Measurements from ENCODE around the gene IQSEC1.

DNA sequence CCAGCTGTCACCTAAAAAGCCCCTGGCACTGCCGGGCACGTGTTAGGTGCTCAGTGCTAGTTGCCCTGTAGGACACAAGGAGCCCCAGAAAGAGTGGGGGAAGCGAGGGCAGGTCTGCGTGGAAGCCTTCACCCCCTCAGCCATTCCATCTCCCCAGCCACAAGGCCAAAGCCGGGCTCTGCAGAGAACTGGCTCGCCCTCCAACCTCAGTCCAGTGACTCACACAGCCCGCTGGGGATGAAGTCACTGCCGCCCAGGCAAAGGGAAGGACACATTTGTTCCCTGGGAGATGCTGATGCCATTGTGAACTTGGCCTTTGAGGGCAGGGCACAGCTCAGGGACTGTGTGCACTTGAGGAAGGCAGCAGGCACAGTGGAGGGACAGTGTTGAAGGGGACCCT lies 48.1 kb downstream of the IQSEC1 start:
- no peak for TF ChIP-seq CEBPB (IDR thresholded peaks at IDR 0.05; ENCODE audit: low read depth)
- TF ChIP-seq, protein P1, sequence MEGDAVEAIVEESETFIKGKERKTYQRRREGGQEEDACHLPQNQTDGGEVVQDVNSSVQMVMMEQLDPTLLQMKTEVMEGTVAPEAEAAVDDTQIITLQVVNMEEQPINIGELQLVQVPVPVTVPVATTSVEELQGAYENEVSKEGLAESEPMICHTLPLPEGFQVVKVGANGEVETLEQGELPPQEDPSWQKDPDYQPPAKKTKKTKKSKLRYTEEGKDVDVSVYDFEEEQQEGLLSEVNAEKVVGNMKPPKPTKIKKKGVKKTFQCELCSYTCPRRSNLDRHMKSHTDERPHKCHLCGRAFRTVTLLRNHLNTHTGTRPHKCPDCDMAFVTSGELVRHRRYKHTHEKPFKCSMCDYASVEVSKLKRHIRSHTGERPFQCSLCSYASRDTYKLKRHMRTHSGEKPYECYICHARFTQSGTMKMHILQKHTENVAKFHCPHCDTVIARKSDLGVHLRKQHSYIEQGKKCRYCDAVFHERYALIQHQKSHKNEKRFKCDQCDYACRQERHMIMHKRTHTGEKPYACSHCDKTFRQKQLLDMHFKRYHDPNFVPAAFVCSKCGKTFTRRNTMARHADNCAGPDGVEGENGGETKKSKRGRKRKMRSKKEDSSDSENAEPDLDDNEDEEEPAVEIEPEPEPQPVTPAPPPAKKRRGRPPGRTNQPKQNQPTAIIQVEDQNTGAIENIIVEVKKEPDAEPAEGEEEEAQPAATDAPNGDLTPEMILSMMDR (IDR thresholded peaks at IDR 0.05 in 2 of 3, conservative IDR thresholded peaks at IDR 0.05 in 1 of 3; ENCODE audit: borderline replicate concordance in 1 of 3, insufficient read depth in 1 of 3, low read depth in 2 of 3, low read length in 2 of 3): no peak
- TF ChIP-seq, protein P2, sequence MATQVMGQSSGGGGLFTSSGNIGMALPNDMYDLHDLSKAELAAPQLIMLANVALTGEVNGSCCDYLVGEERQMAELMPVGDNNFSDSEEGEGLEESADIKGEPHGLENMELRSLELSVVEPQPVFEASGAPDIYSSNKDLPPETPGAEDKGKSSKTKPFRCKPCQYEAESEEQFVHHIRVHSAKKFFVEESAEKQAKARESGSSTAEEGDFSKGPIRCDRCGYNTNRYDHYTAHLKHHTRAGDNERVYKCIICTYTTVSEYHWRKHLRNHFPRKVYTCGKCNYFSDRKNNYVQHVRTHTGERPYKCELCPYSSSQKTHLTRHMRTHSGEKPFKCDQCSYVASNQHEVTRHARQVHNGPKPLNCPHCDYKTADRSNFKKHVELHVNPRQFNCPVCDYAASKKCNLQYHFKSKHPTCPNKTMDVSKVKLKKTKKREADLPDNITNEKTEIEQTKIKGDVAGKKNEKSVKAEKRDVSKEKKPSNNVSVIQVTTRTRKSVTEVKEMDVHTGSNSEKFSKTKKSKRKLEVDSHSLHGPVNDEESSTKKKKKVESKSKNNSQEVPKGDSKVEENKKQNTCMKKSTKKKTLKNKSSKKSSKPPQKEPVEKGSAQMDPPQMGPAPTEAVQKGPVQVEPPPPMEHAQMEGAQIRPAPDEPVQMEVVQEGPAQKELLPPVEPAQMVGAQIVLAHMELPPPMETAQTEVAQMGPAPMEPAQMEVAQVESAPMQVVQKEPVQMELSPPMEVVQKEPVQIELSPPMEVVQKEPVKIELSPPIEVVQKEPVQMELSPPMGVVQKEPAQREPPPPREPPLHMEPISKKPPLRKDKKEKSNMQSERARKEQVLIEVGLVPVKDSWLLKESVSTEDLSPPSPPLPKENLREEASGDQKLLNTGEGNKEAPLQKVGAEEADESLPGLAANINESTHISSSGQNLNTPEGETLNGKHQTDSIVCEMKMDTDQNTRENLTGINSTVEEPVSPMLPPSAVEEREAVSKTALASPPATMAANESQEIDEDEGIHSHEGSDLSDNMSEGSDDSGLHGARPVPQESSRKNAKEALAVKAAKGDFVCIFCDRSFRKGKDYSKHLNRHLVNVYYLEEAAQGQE (IDR thresholded peaks at IDR 0.05; ENCODE audit: low read depth): no peak
- TF ChIP-seq POLR2AphosphoS5 (IDR thresholded peaks at IDR 0.05; ENCODE audit: low read depth, low read length): no peak
- TF ChIP-seq EZH2 (IDR thresholded peaks at IDR 0.05): no peak
- TF ChIP-seq, protein P3, sequence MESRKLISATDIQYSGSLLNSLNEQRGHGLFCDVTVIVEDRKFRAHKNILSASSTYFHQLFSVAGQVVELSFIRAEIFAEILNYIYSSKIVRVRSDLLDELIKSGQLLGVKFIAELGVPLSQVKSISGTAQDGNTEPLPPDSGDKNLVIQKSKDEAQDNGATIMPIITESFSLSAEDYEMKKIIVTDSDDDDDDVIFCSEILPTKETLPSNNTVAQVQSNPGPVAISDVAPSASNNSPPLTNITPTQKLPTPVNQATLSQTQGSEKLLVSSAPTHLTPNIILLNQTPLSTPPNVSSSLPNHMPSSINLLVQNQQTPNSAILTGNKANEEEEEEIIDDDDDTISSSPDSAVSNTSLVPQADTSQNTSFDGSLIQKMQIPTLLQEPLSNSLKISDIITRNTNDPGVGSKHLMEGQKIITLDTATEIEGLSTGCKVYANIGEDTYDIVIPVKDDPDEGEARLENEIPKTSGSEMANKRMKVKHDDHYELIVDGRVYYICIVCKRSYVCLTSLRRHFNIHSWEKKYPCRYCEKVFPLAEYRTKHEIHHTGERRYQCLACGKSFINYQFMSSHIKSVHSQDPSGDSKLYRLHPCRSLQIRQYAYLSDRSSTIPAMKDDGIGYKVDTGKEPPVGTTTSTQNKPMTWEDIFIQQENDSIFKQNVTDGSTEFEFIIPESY (IDR thresholded peaks at IDR 0.05; ENCODE audit: extremely low read depth, insufficient replicate concordance, low read length): no peak
- TF ChIP-seq POLR2A (IDR thresholded peaks at IDR 0.05; ENCODE audit: borderline replicate concordance, extremely low read depth, insufficient read depth, insufficient read length): no peak
- no peak for TF ChIP-seq SP1 (IDR thresholded peaks at IDR 0.05; ENCODE audit: low read depth)
- no peak for TF ChIP-seq ZNF274 (IDR thresholded peaks at IDR 0.05; ENCODE audit: low read depth, low read length)
- no peak for TF ChIP-seq JUND (IDR thresholded peaks at IDR 0.05)
